WERI-Rb-1 (cell line): Measurements from ENCODE around the gene LIN28B.

Experiments used
- DNase-seq: peaks from one replicate; pipeline ENCODE4 v3.0.0-alpha.2; 2020
- H3K27ac ChIP-seq: fragments of 250-450 bp; sonication (Bioruptor Pico); 2 replicates; pipeline ENCODE4 v1.5.1; 2020; ENCODE audit warnings: mild to moderate bottlenecking, moderate library complexity
- H3K27me3 ChIP-seq: fragments of 250-450 bp; sonication (Bioruptor Pico); 2 replicates; pipeline ENCODE4 v1.5.1; 2021; ENCODE audit warnings: mild to moderate bottlenecking, low read depth, moderate library complexity; ENCODE audit not compliant: insufficient read depth, severe bottlenecking
- H3K36me3 ChIP-seq: fragments of 250-450 bp; sonication (Bioruptor Pico); 2 replicates; pipeline ENCODE4 v1.5.1; 2020; ENCODE audit warnings: mild to moderate bottlenecking, moderate library complexity
- H3K4me3 ChIP-seq: 2 replicates; pipeline ENCODE4 v1.5.1; 2011; ENCODE audit warnings: low read depth, mild to moderate bottlenecking, control low read depth, low read length
- H3K9me3 ChIP-seq: fragments of 250-450 bp; sonication (Bioruptor Pico); 2 replicates; pipeline ENCODE4 v1.5.1; 2021; ENCODE audit warnings: mild to moderate bottlenecking, moderate library complexity; ENCODE audit not compliant: severe bottlenecking
- TF ChIP-seq, protein P1 (sequence below): IDR thresholded peaks from 2 replicates; pipeline ENCODE4 v1.5.1; 2011; ENCODE audit warnings: low read depth, mild to moderate bottlenecking, control low read depth, inconsistent platforms, low read length

LIN28B gene

DNA sequence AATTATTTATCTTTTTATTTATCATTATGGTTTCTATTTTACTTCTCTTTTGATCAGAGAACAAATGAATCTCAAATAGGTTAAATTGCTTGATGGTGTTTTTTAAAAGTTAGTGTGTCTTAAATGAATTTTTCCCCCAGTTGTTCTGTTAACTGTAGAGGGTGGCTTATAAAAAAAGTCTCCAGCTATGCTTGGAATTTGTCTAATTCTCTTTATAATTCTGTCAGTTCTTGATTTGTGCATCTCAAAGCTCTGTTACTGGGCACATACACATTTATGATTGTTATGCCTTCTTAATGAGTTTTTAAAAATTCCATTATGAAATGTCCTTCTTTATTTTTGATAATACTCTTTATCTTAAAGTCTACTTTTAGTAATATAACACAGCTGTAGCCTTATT, 58.0 kb downstream of the LIN28B start:
- TF ChIP-seq, protein P1, sequence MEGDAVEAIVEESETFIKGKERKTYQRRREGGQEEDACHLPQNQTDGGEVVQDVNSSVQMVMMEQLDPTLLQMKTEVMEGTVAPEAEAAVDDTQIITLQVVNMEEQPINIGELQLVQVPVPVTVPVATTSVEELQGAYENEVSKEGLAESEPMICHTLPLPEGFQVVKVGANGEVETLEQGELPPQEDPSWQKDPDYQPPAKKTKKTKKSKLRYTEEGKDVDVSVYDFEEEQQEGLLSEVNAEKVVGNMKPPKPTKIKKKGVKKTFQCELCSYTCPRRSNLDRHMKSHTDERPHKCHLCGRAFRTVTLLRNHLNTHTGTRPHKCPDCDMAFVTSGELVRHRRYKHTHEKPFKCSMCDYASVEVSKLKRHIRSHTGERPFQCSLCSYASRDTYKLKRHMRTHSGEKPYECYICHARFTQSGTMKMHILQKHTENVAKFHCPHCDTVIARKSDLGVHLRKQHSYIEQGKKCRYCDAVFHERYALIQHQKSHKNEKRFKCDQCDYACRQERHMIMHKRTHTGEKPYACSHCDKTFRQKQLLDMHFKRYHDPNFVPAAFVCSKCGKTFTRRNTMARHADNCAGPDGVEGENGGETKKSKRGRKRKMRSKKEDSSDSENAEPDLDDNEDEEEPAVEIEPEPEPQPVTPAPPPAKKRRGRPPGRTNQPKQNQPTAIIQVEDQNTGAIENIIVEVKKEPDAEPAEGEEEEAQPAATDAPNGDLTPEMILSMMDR = no peak
- Histone ChIP-seq H3K4me3 (no peak overlapping the region), H3K27ac (no peak overlapping the region), H3K36me3 (no peaks in the 10 kb centered on the region), H3K9me3 (no peaks in the 10 kb centered on the region), H3K27me3 (no peaks in the 10 kb centered on the region)
- DNase-seq = no peak

GRCh38 chr6:105015482-105015881, 58.6 kb downstream of the LIN28B start:
- TF ChIP-seq, protein P1 = no peak
- Histone ChIP-seq H3K36me3 (no peaks in the 10 kb centered on the region), H3K4me3 (no peak overlapping the region), H3K27me3 (no peaks in the 10 kb centered on the region), H3K9me3 (no peaks in the 10 kb centered on the region), H3K27ac (no peak overlapping the region)
- no peak for DNase-seq

DNA sequence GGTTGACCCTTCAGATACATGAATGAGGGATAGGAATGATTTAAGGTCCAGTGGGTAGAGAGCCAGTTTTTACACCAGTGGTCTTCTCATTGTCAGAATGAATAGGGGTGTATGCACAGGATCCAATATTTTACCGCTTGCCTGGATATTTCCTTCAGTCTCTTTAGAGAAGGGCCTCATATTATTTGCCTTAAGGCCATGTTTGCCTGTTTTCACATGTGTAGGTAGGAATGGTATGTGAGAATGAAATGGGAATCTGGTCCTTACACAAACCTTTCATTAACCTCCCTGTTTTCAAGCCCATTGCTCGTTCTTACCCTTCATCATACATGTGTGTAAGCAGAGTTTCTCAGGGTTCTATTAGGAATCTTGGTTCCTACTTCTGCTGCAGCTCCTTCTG, 62.4 kb downstream of the LIN28B start:
- no peak overlapping the region for H3K4me3 ChIP-seq
- TF ChIP-seq, protein P1 = no peak
- no peak overlapping the region for H3K27ac ChIP-seq
- no peaks in the 10 kb centered on the region for H3K9me3 ChIP-seq
- H3K36me3 ChIP-seq = no peaks in the 10 kb centered on the region
- DNase-seq = no peak
- H3K27me3 ChIP-seq = no peaks in the 10 kb centered on the region

DNA sequence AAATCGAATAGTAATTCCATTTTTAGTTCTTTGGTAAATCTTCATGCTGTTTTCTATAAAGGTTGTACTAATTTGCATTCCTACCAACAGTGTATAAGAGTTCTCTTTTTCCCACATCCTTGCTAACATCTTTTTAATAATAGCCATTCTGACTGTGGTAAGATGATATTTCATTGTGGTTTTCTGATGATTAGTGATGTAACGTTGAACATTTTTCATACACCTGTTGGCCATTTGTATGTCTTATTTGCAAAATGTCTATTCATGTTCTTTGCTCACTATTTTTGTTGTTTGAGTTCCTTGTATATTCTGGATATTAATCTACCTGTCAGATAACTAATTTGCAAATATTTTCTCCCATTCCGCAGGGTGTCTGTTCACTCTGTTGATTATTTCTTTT, 64.5 kb downstream of the LIN28B start:
- H3K9me3 ChIP-seq = no peaks in the 10 kb centered on the region
- no peaks in the 10 kb centered on the region for H3K27me3 ChIP-seq
- H3K4me3 ChIP-seq = no peak overlapping the region
- no peak for DNase-seq
- H3K27ac ChIP-seq = no peak overlapping the region
- TF ChIP-seq, protein P1 = no peak
- H3K36me3 ChIP-seq = no peaks in the 10 kb centered on the region

GRCh38 chr6:105022416-105022815, 65.5 kb downstream of the LIN28B start:
- H3K27ac ChIP-seq = no peak overlapping the region
- no peak overlapping the region for H3K4me3 ChIP-seq
- no peaks in the 10 kb centered on the region for H3K27me3 ChIP-seq
- H3K9me3 ChIP-seq = no peaks in the 10 kb centered on the region
- H3K36me3 ChIP-seq = no peaks in the 10 kb centered on the region
- DNase-seq = no peak
- TF ChIP-seq, protein P1 = no peak

GRCh38 chr6:105024803-105025202, 67.9 kb downstream of the LIN28B start:
- Histone ChIP-seq H3K27me3 (no peaks in the 10 kb centered on the region), H3K27ac (no peak overlapping the region), H3K4me3 (no peak overlapping the region), H3K36me3 (no peaks in the 10 kb centered on the region), H3K9me3 (no peaks in the 10 kb centered on the region)
- TF ChIP-seq, protein P1 = no peak
- DNase-seq = no peak
